Epidermal melanocyte (primary cell): ENCODE data around the gene KANSL1L.

ENCODE experiments used
- DNase-seq: peaks from one replicate; pipeline ENCODE4 v3.0.0; 2011; ENCODE audit warnings: low spot score; ENCODE audit not compliant: insufficient read length

Gene KANSL1L

GRCh38 chr2:210000464-210001324 lies 170.5 kb downstream of the KANSL1L start:
- DNase-seq = no peak

GRCh38 chr2:209998596-209998995 lies 172.6 kb downstream of the KANSL1L start:
- DNase-seq = no peak

- no peak for DNase-seq
These were observed 177.2 kb downstream of the KANSL1L start for GRCh38 chr2:209993968-209994367.

- DNase-seq = no peak
These were observed 180.4 kb downstream of the KANSL1L start for GRCh38 chr2:209990838-209991237.

- DNase-seq = no peak
These were observed 183.2 kb downstream of the KANSL1L start for GRCh38 chr2:209988010-209988409.

- no peak for DNase-seq
These were observed 184.8 kb downstream of the KANSL1L start for GRCh38 chr2:209986415-209986814.

GRCh38 chr2:209985874-209986273 lies 185.3 kb downstream of the KANSL1L start:
- no peak for DNase-seq

- no peak for DNase-seq
These were observed 186.9 kb downstream of the KANSL1L start for GRCh38 chr2:209984291-209984690.

- no peak for DNase-seq
These were observed 193.6 kb downstream of the KANSL1L start for GRCh38 chr2:209977386-209978239.

GRCh38 chr2:209976698-209977385 lies 194.4 kb downstream of the KANSL1L start:
- DNase-seq = no peak

- no peak for DNase-seq
These were observed 196.6 kb downstream of the KANSL1L start for GRCh38 chr2:209974576-209974975.

- DNase-seq = no peak
These were observed 197.9 kb downstream of the KANSL1L start for GRCh38 chr2:209973328-209973727.
